ENCODE measurements around the gene LMBR1L. TPM values are rescaled to one million over a fixed set of nuclear protein-coding genes. Genes with fewer than 3 reads are reported as not detected.
"Not testable (repeated sequence)": the region's sequence is repeated elsewhere in the genome, so short reads cannot be mapped to it uniquely, and the experiment has no call there.

LMBR1L gene
- total and polyA plus RNA-seq, 11 donors: 10.4 to 43.5 (median 26.6) TPM

- Histone ChIP-seq H3K36me3 (peaks cover 0 to 34% (median 28%) of the 10 kb centered on the region in 9 donors), H3K27me3 (no peaks in the 10 kb centered on the region), H3K4me1 (peaks cover 4 to 44% (median 25%) of the 10 kb centered on the region in 12 donors), H3K9me3 (no peaks in the 10 kb centered on the region), H3K27ac (peak overlapping the region; percentile 4 to 100 (median 100)), H3K4me3 (peak overlapping the region; percentile 54 to 100 (median 98))
- peak in 3 of 5 donors; percentile 22 to 62 (median 62) for DNase-seq
- TF ChIP-seq POLR2A (IDR thresholded peaks at IDR 0.05): no peak
- 30 to 37% (median 34%) methylated on average over 14 to 18 of the region's 18 CpGs for WGBS, 4 donors
- intact Hi-C loops (cut with DNase I): loop anchor here (1.0 to 10.0 kb wide), 13 partner anchors 19 to 105 kb away; partner anchors contain the start of genes TUBA1A (in 8 of the 10), KMT2D (in 7 of the 10), RHEBL1 (in 7 of the 10) and LMBR1L (in 2 of the 10)
- ATAC-seq: no peak
Observed at GRCh38 chr12:49129332-49130150, 18.9 kb upstream of the LMBR1L start.

GRCh38 chr12:49127971-49128370 is 17.3 kb upstream of the LMBR1L start:
- H3K36me3 ChIP-seq: peaks cover 0 to 34% (median 28%) of the 10 kb centered on the region in 9 donors
- WGBS, 4 donors: 82 to 96% (median 92%) methylated on average over 4 to 8 of the region's 8 CpGs
- ATAC-seq, H3K9me3 ChIP-seq, H3K27ac ChIP-seq, DNase-seq, H3K27me3 ChIP-seq, H3K4me3 ChIP-seq: not testable (repeated sequence)
- H3K4me1 ChIP-seq: peaks cover 4 to 34% (median 23%) of the 10 kb centered on the region in 12 donors
- intact Hi-C loops (cut with DNase I): loop anchor here in 7 of 10 donors (2.0 to 10.0 kb wide), 2 partner anchors 33 to 63 kb away; partner anchors contain the start of genes KMT2D (in 7 of the 7), RHEBL1 (in 7 of the 7) and DHH (in 1 of the 7)

GRCh38 chr12:49126852-49127763 is 16.5 kb upstream of the LMBR1L start:
- no peak for DNase-seq
- peaks cover 4 to 26% (median 16%) of the 10 kb centered on the region in 12 donors for H3K4me1 ChIP-seq
- peaks cover 0 to 34% (median 28%) of the 10 kb centered on the region in 9 donors for H3K36me3 ChIP-seq
- no peak for TF ChIP-seq POLR2A (IDR thresholded peaks at IDR 0.05)
- no peak for TF ChIP-seq CTCF (IDR thresholded peaks at IDR 0.05)
- no peak overlapping the region for H3K4me3 ChIP-seq
- no peak for ATAC-seq
- H3K27me3 ChIP-seq: no peaks in the 10 kb centered on the region
- 90 to 95% (median 94%) methylated on average over 4 of the region's 4 CpGs for WGBS, 4 donors
- no peaks in the 10 kb centered on the region for H3K9me3 ChIP-seq
- intact Hi-C loops (cut with DNase I): loop anchor here in 7 of 10 donors (10.0 kb wide), 1 partner anchor 62 kb away; the partner anchor contains the start of genes KMT2D (in 7 of the 7) and RHEBL1 (in 7 of the 7)
- no peak overlapping the region for H3K27ac ChIP-seq

- Histone ChIP-seq H3K9me3 (no peaks in the 10 kb centered on the region), H3K4me1 (no peaks in the 10 kb centered on the region), H3K4me3 (no peak overlapping the region), H3K27me3 (no peaks in the 10 kb centered on the region), H3K36me3 (no peaks in the 10 kb centered on the region), H3K27ac (no peak overlapping the region)
- no peak for TF ChIP-seq POLR2A (IDR thresholded peaks at IDR 0.05)
- TF ChIP-seq CTCF (IDR thresholded peaks at IDR 0.05): peak; percentile 46 to 70 (median 63)
- DNase-seq (peak in 4 of 5 donors; percentile 27 to 54 (median 42)), ATAC-seq (peak in 3 of 4 donors; percentile 77 to 83 (median 78))
- intact Hi-C loops (cut with DNase I): loop anchor here (1.0 to 10.0 kb wide), 6 partner anchors 32 to 57 kb away; partner anchors contain the start of genes KMT2D (in 7 of the 10) and RHEBL1 (in 7 of the 10)
- WGBS, 4 donors: 16 to 28% (median 23%) methylated on average over 6 of the region's 6 CpGs
Observed at GRCh38 chr12:49121047-49121696, 10.5 kb upstream of the LMBR1L start.
